HG03558 (cell line): ENCODE data around the gene RNF130.

Source experiments
- ATAC-seq: cut with Tn5 transposase; IDR thresholded peaks from one replicate; pipeline ENCODE4 v1.9.1; 2021; ENCODE audit warnings: moderate number of reproducible peaks; ENCODE audit not compliant: unreplicated experiment; ENCODE audit errors: extremely low read depth

Gene RNF130

DNA sequence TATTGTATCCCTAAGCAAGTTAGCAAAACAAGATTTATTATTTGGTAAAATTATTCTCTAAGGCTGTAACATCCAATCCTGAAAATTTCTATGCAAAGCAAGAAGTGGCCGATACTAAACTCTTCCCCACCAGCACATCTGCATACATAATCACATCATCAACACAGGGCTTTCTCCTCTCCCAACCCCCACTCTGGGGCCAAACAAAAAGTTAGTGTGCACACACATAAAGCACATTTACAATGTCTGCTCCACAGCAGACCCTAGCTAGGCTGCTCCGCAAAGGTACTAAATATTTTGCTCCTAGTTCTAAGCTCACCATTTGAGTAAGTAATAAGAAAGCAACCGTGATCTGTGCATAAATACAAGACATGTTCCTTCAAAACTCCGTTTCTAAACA, 3.6 kb downstream of the RNF130 start:
- ATAC-seq = no peak

DNA sequence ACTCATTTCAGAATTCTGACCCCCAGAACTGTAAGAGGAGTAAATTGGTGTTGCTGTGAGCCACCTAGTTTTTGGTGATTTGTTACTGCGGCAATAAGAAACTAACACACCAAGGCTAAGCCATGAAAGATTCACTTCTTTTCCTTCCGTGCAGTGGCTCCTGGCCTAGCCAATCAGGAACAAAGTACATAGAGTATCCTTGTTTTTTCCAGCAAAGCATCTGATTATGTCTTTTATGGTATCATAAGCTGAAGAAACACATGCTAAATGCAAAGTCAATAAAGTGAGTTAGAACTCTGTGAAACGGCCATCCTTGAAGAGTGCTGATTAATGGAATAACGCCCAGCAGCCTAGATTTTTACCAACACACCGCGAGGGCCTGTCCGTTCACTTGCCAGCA, 11.4 kb downstream of the RNF130 start:
- ATAC-seq = no peak

DNA sequence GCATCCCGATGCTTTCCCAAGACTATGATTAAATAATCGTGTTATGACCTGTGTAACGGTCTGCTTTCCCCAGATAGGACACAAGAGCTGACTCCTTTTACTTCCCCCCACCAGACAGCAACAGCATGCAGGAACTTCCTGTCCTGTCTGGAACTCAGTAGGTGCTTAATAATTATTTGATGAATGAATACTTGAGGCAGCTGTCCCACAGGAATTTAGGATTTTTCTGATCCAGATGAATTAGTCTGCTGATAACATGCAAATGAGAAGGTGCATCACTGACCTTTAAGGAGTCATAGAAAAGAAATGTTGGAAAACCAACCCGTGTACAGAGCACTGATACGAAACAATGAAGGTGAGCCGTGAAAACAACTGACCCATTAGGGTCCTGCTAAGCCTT, 12.2 kb downstream of the RNF130 start:
- ATAC-seq = no peak

DNA sequence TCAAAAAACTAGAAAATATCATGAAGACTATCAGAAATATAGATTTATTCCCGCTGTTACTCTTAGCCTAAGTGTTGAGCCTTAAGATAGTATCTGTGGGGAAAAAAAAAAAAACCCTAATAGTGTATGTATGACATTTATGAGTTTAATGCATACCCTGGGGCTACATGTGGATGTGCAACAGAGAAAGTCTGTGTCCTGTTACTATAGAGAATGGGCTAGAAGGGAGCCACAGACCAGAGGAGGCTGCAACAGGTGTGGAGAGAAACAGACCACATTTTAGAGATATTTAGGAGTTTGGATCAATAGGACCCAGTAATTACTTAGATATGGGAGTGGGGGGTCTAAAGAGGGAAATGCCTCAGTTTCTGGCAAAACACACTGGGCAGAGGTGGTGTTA, 15.4 kb downstream of the RNF130 start:
- no peak for ATAC-seq

DNA sequence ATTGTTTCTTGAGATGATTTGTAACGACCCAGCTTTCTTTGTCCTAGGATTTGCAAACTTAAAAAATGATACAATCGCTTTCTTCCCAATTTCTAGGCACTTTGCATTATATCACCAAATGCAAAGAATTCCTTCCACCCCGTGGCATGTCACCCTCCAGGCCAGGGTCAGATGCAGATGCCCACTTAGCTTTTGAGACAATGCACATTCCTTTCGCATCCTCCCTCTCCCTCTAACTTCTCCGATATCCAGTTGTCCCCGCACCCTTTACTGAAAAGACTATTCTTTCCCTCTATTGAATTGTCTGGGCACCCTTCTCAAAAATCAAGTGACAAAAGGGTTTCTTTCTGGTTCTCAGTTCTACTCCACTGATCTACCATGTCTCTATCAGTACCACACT, 17.3 kb downstream of the RNF130 start:
- no peak for ATAC-seq

DNA sequence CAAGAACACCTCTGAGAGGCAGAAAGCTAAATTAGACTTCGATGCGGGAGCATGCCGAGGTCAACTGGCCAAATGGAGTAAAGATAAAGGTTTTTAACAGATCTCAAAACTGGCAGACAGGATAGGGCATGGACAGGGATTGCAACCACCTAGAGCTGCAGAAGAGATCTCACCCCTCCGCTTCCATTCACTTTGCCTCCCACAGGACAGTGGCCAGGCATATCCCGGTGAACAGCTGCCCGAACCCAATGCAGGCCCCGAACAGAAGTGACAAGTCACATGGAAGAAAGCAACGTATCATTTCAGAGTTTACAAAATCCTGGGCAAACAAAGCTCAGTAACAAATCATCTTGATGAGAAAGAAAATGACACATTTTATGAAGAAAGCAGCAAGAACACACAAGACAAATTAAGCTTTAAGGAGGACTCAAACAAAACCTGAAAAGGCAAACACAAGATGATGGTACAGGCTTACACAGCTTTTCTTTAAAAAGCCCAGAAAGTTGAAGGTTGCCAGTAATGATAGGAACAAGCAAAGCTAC, 18.4 kb downstream of the RNF130 start:
- no peak for ATAC-seq

DNA sequence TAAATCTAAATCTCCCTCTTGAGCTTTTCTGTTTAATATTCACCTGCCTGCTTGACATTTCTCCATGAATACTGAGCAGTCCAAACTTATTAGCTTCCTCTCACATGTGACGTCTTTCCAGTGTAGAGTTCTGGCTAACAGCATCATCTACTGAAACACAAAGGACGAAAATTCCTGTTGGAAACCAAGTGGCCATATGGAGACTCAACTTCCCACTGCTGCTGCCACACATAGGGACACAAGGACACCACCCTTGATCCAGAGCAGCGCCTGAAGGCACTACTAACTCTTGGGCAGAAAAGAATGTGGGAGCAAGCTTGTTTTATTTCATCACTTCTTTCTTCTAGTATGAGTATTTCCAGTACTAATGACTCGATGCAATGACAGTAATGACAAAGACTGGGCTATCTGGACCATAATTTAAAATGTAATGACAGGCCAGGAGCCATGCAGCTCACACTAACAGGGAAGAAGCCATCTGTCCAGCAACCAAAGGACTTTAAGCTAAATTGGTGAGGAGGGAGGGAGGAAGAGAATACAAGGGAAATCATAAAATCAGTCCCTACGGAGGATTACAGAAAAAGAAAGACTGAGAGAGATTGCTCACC, 19.2 kb downstream of the RNF130 start:
- no peak for ATAC-seq

DNA sequence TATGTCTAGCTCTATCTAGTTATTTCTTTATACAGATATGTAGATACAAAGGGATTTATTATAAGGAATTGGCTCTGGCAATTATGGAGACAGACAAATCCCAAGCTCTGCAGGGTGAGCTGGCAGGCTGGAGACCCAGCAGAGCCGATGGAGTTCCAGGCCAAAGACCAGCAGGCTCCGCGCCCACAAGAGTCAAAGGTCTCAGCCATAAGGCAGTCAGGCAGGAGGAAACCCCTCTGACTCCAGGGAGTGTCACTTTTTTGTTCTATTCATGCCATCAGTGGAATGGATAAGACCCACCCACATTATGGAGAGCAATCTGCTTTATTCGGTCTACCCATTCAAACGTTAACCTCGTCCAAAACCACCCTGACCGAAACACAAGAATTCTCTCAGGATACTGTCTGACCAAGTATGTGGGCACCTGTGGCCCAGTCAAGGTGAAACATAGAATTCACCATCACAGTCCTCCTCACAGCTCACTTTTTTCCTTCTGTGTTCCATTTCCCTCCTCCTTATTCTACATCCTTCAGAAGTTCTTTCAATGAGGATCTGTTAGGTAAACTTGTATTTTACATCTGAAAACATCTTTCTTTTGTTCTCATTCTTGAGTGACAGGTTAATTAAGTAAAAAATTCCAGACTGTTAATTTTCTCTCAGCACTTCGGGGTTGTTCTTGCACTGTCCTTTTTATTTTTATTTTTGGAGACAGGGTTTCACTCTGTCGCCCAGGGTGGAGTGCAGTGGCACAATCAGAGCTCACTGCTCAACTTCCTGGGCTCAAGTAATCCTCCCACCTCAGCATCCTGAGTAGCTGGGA, 21.2 kb downstream of the RNF130 start:
- ATAC-seq = no peak

DNA sequence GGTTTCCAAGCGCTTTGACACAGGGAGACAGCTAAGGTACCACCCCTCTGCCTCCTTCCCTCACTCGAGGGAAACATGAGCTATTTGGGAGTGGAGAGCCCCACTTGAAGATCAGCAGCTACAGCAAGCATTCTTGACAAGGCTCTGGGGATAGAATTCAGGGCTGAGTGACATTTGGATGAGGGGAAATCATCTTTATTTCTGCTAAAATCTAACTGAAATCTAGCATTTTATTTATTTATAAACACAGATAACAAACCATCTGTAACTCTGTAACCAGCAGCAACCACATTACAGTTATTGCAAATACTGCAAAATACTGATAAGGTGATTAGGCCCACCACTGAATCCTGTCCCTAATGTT, 22.4 kb downstream of the RNF130 start:
- ATAC-seq = no peak

DNA sequence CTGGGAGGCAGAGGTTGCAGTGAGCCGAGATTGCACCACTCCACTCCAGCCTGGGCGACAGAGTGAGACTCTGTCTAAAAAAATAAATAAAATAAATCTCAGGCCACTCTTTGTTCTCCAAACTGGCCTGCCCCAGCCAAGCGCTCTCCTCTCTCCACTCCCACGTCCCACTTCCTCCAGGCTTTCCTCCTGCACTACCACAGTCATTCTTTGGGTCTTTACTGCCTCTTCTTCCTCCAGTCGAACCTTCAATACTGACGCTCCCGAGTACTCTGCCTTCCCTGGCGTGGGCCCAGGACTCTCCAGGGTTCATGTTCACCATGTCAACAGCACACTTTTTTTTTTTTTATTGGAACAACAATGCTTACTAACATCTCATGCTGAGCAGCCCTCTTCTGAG, 23.9 kb downstream of the RNF130 start:
- ATAC-seq = no peak

DNA sequence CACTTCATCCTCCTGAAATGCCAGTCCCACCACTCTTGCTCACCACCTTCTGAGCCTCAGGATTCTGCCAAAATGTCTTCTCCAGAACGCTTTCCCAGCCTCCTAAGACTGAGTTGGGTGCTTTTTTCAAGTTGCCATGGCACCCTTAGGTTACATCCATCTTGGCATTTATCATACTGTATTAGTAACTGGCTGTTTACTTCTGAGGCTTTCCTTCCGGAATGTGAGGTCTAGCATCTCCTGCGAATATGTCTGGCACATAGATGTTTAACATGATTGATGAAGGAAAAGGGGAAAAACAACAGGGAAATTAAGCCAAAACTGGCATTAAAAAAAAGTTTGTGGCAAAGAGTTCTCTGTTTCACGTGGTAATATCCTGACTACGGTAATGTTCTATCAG, 24.9 kb downstream of the RNF130 start:
- no peak for ATAC-seq

DNA sequence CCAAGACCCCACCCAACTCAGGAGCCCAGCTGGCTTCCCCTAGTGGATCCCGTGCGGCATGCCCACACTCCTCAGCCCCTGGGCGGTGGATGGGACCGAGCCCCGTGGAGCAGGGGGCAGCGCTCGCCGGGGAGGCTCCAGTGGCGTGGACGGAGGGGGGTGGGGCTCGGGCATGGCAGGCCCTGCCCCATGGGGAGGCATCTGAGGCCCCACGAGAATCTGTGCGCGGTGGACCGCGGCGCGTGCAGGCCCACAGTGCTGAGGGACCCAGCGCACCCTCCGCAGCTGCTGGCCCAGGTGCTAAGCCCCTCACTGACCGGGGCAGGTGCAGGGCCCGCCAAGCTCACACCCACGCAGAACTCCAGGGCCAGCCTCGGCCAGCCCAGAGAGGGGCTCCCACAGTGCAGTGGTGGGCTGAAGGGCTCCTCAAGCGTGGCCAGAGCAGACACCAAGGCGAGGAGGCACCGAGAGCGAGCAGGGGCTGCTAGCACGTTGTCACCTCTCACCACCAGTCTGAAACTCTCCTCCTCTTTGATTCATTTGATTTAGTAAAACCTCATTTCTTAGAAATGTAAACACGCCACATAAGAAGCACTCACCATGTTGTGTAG, 25.6 kb downstream of the RNF130 start:
- ATAC-seq = no peak

DNA sequence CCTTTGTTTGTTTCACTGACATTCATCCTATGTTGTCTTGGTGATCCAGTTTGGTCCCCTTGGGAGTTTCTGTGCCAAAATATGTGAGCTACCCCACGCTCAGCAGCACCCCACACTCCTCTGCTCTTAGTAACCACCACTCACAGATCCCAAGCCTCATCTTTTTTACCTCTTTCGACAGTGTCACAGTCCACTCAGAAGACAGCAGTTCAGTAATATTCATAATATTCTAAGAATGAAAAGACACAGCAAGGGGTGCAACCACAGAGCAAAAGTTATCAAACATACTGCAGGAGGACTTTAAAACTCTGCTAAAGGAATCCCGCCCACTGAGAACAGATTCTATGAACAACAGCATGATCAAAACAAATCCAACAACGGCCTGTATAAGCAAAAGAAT, 28.2 kb downstream of the RNF130 start:
- no peak for ATAC-seq

DNA sequence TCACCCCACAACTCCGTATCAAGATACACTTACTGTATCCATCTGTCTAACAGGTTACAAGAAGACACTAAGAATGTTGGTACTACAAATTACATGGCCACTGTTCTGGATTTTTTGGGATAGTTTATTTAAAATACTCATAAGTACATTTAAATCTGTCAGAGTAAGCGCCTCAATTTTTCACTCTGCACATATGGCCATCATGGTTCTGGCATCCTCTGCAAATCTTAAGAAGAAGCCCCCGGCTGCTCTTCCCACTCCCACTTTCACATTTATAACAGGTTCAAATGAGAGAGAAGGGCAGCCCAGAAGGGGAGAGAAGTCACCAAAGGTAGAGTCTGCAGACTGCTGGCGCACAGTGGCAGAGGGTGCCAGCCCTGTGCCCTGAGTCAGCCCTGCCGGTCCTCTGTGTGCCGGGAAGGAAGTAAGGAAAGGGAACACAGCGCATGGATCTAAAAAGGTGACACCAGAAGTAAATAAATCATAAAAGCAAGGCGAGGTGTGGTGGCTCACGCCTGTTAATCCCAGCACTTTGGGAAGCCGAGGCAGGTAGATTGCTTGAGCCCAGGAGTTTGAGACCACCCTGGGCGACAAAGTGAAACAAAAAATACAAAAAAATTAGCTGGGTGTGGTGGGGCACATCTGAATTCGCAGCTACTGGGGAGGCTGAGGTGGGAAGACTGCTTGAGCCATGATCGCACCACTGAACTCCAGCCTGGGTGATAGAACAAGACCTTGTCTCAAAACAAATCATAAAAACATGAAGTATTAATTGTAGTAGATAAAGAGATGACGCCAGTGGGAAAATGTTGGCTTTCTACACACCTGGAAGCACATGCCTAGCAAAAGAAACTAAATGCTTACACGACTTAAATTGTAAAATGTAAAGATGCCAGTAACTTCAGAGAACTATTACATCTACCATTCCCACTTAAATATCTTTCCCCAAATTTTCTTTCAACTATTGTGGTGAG, 30.0 kb downstream of the RNF130 start:
- no peak for ATAC-seq

DNA sequence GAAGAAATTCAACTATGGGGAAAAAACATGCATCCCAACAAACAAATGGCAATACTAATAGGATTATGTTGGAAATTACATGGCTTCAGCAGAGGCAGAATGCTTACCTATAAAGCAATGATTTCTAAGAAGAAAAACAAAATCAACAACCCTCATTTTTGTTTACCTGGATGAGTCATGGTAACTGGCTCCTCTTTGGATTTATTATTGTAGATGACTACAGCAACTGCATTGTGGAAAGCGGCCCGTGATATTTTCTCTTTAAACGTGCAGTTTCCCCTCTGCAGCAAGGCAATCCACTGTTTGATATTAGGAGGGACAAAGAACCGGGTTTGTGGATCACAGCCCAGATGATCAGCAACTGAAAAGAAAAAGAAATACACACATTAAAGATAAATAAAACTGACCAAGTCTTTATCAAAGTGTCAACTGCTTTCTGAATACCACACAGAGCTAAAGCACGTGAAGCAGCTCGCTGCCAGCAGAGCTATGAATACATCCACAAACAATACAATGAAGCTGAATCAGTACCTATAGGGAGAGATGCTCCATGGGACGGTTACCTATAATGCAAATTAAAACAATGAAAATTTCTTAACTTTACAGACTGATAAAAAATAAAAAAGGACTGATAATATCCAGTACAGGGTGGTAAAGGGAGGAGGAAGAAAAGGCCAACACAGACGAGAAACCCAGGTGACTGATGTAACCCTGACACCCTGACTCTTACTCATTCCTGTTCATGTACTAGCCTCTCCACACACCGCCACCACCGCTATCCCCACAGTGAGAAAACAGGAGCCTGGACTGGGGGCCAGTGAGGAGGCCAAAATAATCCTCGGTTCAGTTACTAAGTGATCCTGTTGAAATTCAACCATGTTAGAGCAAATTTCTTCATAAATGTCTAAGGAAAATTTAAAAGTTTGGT, 31.0 kb downstream of the RNF130 start:
- no peak for ATAC-seq

DNA sequence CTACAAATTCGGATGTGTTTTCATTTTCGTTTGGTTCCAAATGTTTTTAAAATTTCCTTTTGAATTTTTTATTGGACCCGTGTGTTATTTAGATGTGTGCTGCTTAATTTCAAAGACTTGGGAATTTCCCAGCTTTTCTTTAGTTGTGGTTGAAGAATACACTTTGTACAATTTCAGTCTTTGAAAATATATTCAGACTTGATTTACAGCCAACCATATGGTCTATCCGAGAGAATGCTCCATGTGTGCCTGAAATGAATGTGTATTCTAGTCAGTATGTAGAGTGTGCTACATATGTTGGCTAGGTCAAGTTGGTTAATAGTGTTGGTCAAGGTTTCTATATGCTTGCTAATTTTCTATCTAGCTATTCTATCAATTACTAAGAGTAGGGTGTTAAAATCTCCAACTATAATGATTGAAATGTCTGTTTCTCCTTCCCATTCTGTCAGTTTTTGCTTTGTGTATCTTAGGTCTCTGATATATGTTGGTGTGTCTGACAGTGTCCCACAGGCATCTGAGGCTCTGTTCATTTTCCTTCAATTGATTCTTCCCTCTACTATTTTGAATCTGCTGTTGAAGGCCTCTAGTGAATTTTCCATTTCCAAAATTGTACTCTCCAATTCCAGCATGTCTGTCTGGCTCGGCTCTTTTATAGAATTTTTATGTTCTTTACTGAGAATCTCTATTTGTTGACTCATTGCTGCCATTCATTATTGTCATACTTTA, 36.2 kb downstream of the RNF130 start:
- no peak for ATAC-seq

DNA sequence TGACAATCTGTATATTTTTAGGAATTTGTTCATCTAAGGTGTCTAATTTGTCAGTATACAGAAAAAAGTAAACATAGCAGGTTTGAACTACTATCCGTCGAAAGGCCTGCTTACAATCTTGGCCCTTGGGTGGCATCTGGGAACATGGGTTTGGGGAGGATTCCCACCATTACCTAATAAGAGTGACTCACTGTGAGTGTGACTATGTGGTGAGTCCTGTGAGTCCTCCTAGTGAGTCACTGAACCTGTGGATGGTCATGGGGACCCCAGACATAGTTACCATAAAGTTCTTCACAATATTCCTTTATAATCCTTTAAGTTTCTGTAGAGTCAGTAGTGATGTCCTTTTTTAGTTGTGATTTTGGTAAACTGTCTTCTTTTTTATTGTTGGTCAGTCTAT, 37.0 kb downstream of the RNF130 start:
- no peak for ATAC-seq

DNA sequence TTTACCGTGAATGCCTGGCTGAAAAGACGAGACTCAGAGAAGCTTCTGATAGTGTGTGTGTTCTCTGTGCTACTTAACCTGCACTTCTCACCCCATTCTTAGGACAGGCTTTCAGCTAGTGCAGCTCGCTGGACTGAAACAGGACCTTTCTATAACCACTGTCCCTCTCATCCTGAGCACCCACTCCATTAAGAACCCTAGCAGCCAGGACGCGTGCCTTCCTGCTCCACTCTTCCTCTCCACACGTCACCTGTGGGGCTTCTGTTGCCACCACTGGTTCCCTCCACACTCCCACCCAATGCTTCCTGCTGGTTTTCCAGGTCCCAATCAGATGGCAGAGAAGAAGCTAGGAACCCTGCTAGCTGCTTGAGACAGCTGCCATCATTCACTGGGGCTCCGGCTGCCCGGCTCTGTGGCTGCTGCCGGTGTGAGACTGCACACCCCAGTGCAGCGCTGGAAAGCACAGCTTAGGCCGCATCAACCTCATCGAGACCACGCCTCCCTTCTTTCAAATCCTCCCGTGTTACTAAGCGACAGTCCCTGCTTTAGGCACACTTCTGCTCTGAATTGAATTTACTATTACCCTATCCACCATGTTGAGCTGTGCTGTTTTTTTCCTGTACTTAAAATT, 44.0 kb downstream of the RNF130 start:
- ATAC-seq = no peak
